NCI-H2227 (cell line): ENCODE data around the gene FOLR1.
"Not testable (repeated sequence)": the region's sequence is repeated elsewhere in the genome, so short reads cannot be mapped to it uniquely, and the experiment has no call there.

ENCODE experiments used
- DNase-seq: peaks from one replicate; lab custom pipeline; 2025; ENCODE audit not compliant: unreplicated experiment; lab: John Stamatoyannopoulos, UW

The FOLR1 gene

DNA sequence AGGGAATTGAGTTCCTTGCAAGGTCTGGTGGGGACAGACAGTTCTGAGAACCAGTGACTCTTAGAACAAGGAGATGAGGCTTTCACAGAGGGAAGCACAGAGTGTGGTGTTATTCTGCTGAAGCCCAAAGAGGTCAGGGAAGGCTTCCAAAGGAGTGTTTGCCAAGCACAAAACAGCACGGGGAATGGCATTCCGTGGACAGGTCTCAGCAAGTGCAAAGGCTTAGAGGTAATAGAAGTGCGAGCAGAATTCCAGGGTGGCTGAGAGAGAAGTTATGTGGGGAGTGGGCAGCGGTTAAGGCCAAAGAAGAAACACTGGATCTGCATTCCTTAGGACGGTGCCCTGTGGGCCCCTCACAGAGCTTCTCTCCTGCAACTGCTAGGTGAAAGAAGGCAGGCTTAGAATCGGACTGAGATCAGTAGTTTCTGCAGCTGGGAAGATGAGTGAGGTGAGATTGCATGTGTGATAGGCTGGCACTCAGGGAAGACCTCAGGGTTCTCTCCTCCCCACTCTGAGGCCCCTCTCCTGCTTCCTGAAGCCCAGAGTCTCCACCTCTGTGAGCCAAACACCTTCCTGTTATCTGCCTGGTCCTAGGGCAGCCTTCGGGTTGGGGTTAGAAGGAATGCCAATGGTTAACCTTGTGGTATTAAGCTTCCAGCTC, 10.9 kb upstream of the FOLR1 start:
- not testable (repeated sequence) for DNase-seq

DNA sequence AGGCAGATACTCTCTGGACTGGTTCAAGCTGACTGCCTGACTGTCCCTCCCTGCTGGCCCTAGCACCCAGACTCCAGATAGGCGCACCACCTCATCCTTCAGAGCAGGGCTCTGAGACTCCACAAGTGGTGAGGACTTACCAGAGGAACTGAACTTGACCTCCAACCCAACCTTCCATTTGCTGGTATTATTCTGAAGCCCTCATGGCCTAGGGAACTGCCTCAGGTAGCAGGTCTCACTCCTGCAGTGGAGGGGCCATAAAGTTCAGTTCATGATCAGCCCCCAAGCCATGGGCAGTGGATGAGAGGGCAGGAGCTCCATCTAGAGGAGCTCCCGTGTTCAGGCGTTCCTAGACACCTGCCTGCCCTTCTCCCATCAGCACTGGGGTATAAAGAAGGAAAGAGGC, 10.4 kb upstream of the FOLR1 start:
- DNase-seq: not testable (repeated sequence)

DNA sequence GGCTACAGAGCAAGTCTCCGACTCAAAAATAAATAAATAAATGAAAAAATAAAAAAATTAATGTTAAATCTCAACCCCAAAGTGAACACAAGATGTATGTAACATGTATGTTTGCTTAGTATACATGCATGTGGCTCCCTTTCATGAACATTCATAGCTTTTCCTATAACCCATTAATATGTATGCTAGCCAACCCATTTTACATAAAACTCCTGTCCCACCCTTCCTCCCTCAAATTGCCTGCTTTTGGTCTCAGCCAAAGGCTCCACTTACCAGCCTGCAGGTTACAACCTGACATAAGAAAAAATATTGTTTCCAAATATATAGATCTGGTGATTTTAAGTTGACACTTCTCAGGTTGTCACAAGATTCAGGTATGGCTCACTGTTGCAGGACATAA, 3.7 kb upstream of the FOLR1 start:
- no peak for DNase-seq

DNA sequence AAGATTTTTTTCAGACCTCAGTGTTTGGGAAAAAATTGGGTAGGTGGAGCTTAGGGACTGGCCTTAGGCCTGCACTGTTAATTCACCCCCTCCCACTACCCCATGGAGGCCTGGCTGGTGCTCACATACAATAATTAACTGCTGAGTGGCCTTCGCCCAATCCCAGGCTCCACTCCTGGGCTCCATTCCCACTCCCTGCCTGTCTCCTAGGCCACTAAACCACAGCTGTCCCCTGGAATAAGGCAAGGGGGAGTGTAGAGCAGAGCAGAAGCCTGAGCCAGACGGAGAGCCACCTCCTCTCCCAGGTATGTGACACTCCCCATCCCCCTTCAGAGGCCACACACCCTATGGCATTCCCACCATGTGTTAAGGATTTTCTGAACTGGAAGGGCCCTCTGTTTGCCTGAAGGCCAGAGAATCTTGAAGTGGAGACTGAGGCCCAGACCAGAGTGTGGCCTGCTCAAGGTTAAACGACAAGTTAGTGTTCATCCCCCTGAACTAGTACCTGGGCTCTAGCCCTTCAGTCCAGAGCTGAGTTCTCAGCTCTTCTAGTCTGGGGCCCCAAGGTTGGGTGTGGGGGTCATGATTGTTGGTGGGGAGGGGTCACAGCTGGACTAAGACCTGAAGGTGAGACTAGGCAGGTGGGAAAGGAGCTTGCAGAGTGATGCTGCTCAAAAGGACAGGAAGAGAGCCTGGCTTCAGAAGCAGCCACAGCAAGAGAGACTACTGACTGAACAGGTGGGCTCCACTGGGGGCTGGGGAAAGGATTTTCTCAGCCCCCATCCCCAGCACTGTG, 2.3 kb upstream of the FOLR1 start:
- DNase-seq: peak; percentile 37

DNA sequence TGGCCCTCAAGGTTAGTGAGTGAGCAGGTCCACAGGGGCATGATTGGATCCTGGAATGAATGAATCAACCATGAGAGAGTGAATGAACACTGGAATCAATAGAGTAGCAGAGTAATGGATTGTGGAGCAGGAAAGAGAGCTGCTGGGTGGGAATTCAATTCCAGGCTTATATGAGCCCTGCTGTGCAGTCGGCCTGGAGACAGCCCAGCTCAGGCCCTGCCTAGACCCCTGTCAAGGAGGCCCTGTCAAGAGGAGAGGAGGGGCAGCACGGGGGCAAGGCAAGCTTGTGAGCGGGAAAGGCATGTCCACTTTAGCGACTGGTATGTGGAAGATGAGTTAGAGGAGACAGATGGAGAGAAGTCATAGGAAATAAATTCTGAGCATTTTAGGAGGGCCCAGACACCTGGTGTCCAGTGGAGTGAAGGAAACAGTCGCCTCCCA, 1.3 kb upstream of the FOLR1 start:
- DNase-seq: no peak

DNA sequence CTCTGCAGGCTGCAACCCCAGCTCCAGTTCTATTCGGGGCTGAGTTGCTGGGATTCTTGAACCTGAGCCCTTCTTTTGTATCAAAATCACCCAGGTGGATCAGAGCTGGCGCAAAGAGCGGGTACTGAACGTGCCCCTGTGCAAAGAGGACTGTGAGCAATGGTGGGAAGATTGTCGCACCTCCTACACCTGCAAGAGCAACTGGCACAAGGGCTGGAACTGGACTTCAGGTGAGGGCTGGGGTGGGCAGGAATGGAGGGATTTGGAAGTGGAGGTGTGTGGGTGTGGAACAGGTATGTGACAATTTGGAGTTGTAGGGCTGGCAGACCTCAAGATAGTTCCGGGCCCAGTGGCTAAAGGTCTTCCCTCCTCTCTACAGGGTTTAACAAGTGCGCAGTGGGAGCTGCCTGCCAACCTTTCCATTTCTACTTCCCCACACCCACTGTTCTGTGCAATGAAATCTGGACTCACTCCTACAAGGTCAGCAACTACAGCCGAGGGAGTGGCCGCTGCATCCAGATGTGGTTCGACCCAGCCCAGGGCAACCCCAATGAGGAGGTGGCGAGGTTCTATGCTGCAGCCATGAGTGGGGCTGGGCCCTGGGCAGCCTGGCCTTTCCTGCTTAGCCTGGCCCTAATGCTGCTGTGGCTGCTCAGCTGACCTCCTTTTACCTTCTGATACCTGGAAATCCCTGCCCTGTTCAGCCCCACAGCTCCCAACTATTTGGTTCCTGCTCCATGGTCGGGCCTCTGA, 3.8 kb downstream of the FOLR1 start:
- no peak for DNase-seq

DNA sequence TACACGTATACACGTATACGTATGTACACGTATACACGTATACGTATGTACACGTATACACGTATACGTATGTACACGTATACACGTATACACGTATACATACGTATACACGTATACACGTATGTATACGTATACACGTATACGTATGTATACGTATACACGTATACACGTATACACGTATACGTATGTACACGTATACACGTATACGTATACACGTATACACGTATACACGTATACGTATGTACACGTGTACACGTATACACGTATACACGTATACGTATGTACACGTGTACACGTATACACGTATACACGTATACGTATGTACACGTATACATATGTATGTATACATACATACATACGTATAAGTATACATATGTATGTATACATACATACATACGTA, 9.5 kb downstream of the FOLR1 start:
- not testable (repeated sequence) for DNase-seq

DNA sequence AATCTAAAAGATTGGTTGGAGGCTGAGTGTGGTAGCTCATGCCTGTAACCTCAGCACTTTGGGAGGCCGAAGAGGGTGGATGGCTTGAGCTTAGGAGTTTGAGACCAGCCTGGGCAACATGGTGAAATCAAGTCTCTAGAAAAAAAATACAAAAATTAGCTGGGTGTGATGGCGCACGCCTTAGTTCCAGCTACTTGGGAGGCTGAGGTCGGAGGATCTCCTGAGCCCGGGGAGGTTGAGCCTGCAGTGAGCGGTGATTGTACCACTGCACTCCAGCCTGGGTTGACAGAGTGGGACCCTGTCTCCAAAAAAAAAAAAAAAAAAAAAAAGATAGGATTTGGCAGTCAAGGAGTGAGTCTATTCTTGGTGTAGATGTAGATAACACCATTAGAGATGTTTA, 10.6 kb downstream of the FOLR1 start:
- DNase-seq: no peak

DNA sequence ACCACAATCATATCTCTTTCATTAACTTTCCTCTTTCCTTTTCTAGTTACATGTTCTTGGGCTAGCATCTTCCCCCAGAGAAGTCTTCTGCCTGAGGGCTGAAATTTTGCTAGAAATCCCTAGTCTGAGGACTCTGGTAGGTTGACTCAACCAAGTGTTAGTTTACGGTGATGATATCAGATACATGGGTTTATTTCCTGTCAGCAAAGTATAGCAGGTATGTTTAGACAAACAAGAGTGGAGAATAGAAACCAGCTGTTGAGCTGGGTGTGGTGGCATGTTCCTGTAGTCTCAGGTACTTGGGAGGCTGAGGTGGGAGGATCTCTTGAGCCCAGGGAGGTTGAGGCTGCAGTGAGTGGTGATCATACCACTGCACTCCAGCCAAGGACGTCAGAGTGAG, 11.2 kb downstream of the FOLR1 start:
- no peak for DNase-seq

DNA sequence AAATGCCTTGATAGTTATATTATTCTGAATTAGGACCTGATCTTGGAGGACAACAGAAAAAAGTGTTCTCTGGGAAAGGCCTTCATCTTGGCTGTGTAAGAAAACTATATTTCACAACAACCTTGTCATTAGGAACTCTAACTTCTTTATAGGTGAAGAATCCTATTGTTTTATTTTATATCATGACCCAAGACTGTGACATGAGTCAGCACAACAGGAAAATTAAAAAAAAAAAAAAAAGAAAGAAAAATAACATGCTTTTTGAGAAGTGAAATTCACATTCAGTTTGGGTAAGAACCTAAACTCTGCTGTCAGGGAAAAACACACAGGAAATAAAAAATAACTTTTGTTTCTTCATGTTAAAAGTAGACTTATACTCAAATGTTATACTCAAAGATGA, 12.9 kb downstream of the FOLR1 start:
- no peak for DNase-seq

DNA sequence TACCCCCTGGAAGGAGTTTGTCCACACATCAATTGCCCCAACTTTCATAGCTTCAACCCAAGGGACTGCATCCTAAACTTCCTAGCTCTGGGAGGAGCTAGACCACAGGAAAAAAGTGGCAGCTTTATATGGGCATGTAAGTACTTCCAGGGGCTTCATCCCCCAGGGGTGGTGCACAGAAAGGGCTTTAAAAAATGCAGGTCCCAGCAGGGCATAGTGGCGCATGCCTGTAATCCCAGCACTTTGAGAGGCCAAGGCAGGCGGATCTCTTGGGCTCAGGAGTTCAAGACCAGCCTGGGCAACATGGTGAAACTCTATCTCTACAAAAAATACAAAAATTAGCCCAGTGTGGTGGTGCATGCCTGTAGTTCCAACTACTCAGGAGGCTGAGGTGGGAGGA, 14.9 kb downstream of the FOLR1 start:
- not testable (repeated sequence) for DNase-seq

DNA sequence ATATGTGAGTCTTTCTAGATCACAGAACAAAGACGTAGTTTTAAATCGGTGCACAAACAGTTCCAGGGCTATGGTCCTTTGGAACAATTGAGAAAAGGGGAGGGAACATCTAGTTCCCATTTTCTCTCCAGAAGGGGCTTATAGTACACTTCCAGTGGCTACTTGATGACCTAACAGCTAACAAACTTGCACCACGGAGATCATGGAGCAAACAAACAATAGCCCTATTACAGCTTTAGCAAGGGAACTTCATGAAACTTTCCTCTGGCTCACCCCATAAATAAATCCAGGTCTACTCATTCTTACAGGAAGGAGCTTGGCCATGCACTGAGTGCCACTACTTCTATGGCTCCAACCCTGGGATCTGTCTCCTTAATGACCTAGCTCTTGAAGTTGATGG, 16.3 kb downstream of the FOLR1 start:
- DNase-seq: no peak

DNA sequence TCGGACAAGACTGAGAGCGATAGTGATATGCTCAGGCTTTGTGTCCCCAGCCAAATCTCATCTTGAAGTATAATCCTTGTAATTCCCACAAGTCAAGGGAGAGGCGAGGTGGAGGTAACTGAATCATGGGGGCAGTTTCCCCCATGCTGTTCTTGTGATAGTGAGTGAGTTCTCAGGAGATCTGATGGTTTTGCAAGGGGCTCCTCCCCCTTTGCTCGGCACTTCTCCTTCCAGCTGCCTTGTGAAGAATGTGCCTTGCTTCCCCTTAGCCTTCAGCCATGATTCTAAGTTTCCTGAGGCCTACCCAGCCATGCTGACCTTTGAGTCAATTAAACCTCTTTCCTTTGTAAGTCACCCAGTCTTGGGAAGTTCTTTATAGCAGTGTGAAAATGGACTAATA, 17.2 kb downstream of the FOLR1 start:
- no peak for DNase-seq

DNA sequence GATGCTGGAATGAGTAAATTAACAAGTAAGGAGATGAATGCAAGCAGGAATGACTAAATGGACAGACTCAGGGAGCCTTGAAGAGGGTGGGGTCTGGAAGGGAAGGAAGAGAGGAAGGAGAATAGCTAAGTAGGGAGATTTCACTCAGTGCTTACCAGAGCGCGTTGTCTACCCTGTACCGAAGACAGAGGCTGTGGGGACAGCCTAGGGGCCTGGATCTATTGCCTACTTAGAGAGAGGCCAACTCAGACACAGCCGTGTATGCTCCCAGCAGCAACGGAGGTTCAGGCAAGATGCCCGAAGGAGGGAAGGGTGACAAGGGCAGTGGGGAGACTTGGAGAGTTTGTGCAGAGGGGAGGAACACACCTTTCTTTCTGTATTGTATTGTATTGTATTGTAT, 24.7 kb downstream of the FOLR1 start, which contains the start of gene FOLR2:
Gene FOLR2 (plus strand): TSS at position 157 of the 400 bp plus-strand sequence. CDS start 1,791 bp downstream, outside the sequence.
- DNase-seq: no peak

DNA sequence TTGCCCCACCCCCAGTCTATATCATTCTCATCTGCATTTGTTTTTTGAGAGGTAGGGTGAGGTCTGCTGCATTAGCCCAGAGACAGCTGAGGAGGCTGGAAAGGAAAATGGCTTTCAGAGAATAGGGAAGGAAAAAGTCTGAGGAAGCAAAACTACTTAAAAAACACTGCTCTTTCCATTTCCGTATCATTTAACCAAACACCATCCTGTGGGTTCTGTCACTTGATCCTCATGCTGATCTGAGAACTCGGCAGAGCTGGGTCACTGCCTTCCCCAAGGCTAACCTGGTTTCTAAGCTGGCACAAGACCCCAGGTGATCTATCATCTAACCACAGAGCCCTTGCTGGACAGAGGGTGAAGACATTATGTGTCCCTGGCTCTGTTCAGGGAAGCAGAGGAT, 25.9 kb downstream of the FOLR1 start:
- DNase-seq: no peak

DNA sequence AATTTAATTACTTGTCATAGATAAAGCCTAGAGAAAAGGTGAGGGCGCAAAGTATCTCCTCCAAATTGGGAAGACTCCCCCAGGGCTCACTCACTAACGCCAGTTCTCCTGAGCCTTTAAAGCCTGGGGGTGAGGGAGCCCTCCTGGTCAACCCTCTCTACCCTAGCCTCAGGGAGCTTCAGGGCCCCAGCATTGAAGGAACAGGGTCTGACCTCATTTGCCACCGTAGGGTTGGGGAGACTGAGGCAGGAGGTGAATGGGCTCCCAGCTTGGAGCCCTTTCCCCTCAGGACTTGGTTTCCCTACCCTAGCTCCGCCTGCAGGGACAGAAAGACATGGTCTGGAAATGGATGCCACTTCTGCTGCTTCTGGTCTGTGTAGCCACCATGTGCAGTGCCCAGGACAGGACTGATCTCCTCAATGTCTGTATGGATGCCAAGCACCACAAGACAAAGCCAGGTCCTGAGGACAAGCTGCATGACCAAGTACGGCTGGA, 26.4 kb downstream of the FOLR1 start:
- DNase-seq: no peak

DNA sequence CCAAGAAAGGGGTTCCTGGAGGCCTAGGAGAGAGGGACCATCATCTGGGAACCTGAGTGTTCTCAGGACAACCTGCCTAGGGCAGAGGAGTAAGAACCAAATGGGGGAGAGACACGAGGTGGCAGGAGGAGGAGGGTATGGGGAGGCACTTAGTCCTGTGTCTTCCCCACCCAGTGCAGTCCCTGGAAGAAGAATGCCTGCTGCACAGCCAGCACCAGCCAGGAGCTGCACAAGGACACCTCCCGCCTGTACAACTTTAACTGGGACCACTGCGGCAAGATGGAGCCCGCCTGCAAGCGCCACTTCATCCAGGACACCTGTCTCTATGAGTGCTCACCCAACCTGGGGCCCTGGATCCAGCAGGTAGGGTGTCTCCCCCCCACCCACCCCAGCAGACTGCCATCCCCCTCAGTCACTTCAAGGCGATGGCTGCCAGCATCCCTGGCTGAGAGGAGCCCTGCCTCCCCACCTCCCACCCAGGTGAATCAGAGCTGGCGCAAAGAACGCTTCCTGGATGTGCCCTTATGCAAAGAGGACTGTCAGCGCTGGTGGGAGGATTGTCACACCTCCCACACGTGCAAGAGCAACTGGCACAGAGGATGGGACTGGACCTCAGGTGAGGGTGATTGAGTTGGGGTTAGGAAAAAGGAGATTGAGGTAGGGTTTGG, 28.9 kb downstream of the FOLR1 start:
- no peak for DNase-seq

DNA sequence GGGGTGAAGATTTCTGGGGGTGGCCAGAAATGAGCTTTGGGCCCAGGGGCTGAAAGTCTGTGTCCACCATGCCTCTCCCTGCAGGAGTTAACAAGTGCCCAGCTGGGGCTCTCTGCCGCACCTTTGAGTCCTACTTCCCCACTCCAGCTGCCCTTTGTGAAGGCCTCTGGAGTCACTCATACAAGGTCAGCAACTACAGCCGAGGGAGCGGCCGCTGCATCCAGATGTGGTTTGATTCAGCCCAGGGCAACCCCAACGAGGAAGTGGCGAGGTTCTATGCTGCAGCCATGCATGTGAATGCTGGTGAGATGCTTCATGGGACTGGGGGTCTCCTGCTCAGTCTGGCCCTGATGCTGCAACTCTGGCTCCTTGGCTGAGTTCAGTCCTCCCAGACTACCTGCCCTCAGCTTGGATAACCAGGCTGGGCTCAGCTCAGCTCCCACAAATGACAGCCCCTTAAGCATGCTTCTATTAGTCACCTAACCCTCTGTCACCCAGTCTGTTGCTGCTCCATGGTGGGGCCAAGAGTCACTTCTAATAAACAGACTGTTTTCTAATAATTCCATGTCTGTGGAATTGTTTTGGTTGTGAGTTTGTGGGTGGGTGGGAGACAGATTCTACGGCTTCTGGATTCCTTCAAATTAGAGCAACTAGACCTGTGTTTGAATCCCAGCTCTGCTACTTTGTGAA, 29.6 kb downstream of the FOLR1 start:
- no peak for DNase-seq

DNA sequence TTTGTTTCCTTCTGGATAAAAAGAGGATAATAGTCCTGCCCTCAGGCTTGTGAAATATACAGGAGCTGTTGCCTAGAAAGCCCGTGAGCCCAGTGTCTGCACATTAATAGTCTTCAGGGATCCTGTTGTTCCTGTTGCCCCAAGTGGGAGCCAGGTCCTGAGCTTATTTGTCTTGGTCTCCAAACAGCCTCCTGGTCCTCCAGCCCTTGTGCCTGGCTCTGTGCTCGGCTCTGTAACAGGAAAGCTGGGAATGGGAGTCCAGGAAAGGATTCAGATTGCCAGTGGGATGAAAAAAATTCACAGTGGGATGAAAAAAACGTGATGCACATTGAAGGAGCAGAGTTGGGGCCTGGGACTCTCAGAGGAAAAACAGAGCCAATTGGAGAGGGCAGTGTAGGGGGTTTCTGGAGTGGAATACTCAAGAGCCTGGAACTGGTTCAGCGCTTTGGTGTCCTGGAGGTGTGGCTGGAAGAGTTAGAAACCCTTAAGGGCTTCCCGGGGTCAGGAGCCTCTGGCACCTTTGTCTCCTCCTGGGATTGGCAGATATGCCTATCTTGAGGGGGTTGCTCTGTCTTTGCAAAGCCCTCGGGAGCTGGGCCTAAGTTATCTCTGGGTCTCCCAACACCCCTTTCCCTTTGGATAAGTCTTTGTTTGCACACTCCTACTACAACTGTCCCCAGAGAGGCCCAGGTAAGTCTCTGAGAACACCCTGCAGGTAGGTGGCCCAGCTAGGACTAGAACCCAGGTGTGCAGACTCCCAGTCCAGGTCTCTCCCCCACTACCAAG, 30.4 kb downstream of the FOLR1 start:
- DNase-seq: no peak
